Naive B cell (primary cell): ENCODE data around the gene KATNB1. TPM values are rescaled to one million over a fixed set of nuclear protein-coding genes. Genes with fewer than 3 reads are reported as not detected.

Source experiments
- ATAC-seq, 2 donors: fragments of 150-1000 bp; cut with Tn5 transposase; 2 replicates each; pipeline ENCODE4 v1.10.0; 2021; ENCODE audit warnings: low read depth in 2 of 2, mild to moderate bottlenecking in 2 of 2, moderate library complexity in 2 of 2
- DNase-seq: peaks from one replicate; pipeline ENCODE4 v3.0.0; 2022
- H3K27ac Mint-ChIP-seq, 6 donors: one replicate each; pipeline ENCODE4 v1.8.0; 2020 to 2022; ENCODE audit warnings: mild to moderate bottlenecking in 6 of 6, mixed read lengths in 6 of 6, moderate library complexity in 5 of 6, inconsistent platforms in 2 of 6
- H3K27me3 Mint-ChIP-seq, 3 donors: one replicate each; pipeline ENCODE4 v1.8.0; 2021 to 2022; ENCODE audit warnings: mixed read lengths in 3 of 3, mild to moderate bottlenecking in 1 of 3
- H3K36me3 Mint-ChIP-seq, 2 donors: one replicate each; pipeline ENCODE4 v1.8.0; 2020 to 2022; ENCODE audit warnings: mixed read lengths in 2 of 2, inconsistent platforms in 1 of 2, mild to moderate bottlenecking in 1 of 2
- H3K4me1 Mint-ChIP-seq, 3 donors: one replicate each; pipeline ENCODE4 v1.8.0; 2020 to 2022; ENCODE audit warnings: mixed read lengths in 3 of 3, inconsistent platforms in 1 of 3, mild to moderate bottlenecking in 1 of 3, moderate library complexity in 1 of 3
- H3K4me3 Mint-ChIP-seq, 8 donors: one replicate each; pipeline ENCODE4 v1.8.0; 2020 to 2022; ENCODE audit warnings: mild to moderate bottlenecking in 8 of 8, mixed read lengths in 8 of 8, moderate library complexity in 8 of 8, inconsistent platforms in 2 of 8
- H3K9me3 Mint-ChIP-seq, 7 donors: one replicate each; pipeline ENCODE4 v1.8.0; 2020 to 2022; ENCODE audit warnings: mixed read lengths in 7 of 7, mild to moderate bottlenecking in 5 of 7, inconsistent platforms in 2 of 7, moderate library complexity in 1 of 7
- polyA plus RNA-seq, 6 donors: library from polyadenylated mRNA; unstranded; fragments of 300-500 nt; fragmentation: Illumina TruSeq; gene quantifications; one replicate each; pipeline ENCODE4 v1.2.3, GENCODE V29; 2021; ENCODE audit warnings: low read depth in 6 of 6

The KATNB1 gene, protein sequence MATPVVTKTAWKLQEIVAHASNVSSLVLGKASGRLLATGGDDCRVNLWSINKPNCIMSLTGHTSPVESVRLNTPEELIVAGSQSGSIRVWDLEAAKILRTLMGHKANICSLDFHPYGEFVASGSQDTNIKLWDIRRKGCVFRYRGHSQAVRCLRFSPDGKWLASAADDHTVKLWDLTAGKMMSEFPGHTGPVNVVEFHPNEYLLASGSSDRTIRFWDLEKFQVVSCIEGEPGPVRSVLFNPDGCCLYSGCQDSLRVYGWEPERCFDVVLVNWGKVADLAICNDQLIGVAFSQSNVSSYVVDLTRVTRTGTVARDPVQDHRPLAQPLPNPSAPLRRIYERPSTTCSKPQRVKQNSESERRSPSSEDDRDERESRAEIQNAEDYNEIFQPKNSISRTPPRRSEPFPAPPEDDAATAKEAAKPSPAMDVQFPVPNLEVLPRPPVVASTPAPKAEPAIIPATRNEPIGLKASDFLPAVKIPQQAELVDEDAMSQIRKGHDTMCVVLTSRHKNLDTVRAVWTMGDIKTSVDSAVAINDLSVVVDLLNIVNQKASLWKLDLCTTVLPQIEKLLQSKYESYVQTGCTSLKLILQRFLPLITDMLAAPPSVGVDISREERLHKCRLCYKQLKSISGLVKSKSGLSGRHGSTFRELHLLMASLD
- 10 to 100 TPM in 3 of 6 donors, 1 to 10 TPM in 3; 6.1 to 27.2 (median 10.0) TPM for polyA plus RNA-seq

DNA sequence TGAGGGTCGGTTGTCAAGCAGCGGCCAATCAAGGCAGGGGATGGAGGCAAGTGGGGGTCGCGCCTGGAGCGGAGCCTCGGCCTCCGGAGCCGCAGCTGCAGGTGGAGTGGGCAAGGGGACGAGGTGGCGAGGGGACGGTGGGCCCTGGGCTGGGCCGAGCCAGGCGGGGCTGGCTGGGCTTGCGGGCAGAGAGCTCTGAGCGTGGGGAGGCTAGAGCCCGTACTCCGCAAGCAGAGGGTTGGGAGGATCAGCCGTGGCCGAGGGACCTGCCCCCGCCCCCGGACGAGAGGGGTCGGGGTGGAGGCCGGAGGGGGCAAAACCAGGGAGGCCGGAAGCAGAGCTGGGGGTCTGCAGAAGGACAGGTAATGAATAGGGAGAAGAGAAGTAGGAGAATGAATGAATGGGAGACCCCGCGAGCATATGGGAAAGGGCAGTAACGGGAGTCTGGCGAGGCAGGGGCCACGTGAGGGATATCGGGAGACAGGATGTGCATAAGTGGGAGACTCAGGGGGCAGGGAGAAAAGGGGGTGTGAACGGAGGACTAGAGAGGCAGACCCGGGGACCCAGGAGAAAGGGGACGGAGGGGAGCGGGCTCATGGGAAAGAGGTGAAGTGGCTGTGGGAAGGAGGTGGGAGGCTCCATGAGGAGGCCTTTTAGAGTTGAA, at the start of gene KATNB1:
KATNB1 (plus strand) TSS at position 16 of the 664 bp plus-strand sequence. CDS start 1,474 bp downstream, outside the sequence.
- ATAC-seq = peak; percentile 20 to 22
- Mint-ChIP-seq H3K4me3 (peak within 1 kb of the TSS; percentile 90 to 100 (median 98)), H3K27me3 (no peaks in the 10 kb centered on the region), H3K4me1 (peaks cover 14 to 39% (median 16%) of the 10 kb centered on the region in 3 donors), H3K9me3 (peaks cover 0 to 1% (median 0%) of the 10 kb centered on the region in 7 donors), H3K36me3 (no peaks in the 10 kb centered on the region), H3K27ac (peak within 1 kb of the TSS; percentile 82 to 96 (median 93))
- DNase-seq = no peak

DNA sequence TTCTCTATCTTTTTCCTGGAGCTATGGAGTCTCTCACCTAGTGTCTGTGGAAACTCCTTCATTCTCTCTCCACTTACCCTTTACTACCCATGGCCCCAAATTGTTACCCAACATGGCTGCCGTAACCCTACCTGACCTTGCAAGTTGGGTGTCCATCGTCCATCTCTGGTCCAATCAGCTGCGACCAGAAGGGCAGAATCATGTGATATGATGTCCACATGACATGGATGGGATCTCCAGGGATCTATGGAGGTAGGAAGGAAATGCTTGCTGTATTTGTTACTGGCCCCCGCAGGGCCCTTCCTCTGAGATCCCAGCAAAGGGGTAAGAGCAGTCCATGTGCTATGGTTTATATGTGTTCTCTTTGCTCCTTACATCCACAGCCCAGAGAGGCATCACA, 49.0 kb upstream of the KATNB1 start:
- H3K27ac Mint-ChIP-seq = peak overlapping the region in 1 of 6 donors; percentile 14
- DNase-seq (no peak), ATAC-seq (no peak)
- H3K4me1 Mint-ChIP-seq = peaks cover 17 to 30% (median 19%) of the 10 kb centered on the region in 3 donors
- H3K27me3 Mint-ChIP-seq = no peaks in the 10 kb centered on the region
- no peak overlapping the region for H3K4me3 Mint-ChIP-seq
- H3K9me3 Mint-ChIP-seq = no peaks in the 10 kb centered on the region
- H3K36me3 Mint-ChIP-seq = no peaks in the 10 kb centered on the region

GRCh38 chr16:57687363-57687929, 48.1 kb upstream of the KATNB1 start:
- ATAC-seq = no peak
- no peak for DNase-seq

DNA sequence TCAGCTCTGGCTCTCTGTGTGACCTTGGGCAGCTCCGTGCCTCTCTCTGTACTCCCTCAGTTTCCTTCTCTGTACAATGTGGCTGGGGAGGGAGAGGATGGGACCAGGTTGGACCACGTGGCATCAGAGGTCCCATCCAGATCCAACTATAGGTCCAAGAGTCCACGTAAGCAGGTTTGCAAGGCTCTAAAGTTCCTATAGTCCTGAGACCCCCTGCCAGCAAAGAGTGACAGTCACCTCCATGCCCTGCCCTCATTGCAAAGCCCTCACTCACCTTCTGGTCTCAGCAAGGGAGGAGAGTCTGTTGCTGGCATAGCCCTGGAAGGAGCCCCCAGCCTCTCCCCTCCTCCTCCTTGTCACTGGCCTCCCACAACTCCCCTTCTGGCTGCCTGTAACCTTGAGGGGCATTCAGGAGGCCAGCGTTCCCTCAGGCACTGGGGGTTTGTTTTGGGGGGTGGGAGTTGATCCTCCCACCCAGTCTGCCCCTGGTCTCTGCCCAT, 47.0 kb upstream of the KATNB1 start:
- H3K4me3 Mint-ChIP-seq = no peak overlapping the region
- H3K27me3 Mint-ChIP-seq = no peaks in the 10 kb centered on the region
- peaks cover 17 to 33% (median 23%) of the 10 kb centered on the region in 3 donors for H3K4me1 Mint-ChIP-seq
- DNase-seq (no peak), ATAC-seq (no peak)
- peak overlapping the region in 5 of 6 donors; percentile 76 to 97 (median 93) for H3K27ac Mint-ChIP-seq
- H3K9me3 Mint-ChIP-seq = no peaks in the 10 kb centered on the region
- H3K36me3 Mint-ChIP-seq = no peaks in the 10 kb centered on the region

More at GRCh38 chr16:57687363-57687929, 48.1 kb upstream of the KATNB1 start:
- H3K4me3 Mint-ChIP-seq = no peak overlapping the region
- no peaks in the 10 kb centered on the region for H3K36me3 Mint-ChIP-seq
- no peaks in the 10 kb centered on the region for H3K9me3 Mint-ChIP-seq
- H3K4me1 Mint-ChIP-seq = peaks cover 17 to 33% (median 23%) of the 10 kb centered on the region in 3 donors
- H3K27me3 Mint-ChIP-seq = no peaks in the 10 kb centered on the region
- H3K27ac Mint-ChIP-seq = peak overlapping the region; percentile 76 to 97 (median 90)

DNA sequence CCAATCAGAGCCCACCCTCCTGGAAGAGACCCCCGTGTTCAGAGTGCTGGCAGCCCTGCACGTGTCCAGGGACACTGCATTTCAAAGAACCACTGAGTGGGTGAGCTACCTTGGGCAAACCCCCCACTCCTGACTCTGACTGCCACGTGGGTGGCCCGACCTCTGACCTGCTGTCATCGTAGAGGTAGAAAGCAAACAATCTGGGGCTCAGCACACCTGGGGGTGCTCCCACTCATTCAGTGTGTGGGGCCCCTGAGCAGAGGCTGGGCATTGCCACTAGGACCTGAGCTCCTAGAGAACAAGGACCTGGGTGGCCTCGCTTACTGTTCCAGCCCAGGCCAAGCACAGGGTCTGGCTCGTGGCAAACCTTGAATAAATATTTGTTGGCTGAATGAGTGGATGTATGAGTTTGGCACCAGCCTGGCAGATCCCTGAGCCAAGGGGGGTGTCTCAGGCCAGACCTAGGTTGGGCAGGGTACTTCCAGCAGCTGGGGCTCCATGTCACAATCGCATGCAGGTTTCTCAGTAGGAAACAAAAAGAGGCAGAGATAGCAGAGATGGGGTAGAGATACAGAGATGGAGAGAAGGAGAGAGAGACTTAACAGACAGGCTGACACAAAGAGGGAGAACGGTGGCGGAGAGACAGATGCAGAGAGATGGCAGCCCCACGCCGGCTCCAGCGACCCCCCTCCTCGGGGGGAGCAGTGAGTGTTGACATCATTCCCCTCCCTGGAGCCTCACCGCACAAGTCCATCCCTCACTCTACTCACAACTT, 46.4 kb upstream of the KATNB1 start:
- Mint-ChIP-seq H3K4me1 (peaks cover 17 to 33% (median 23%) of the 10 kb centered on the region in 3 donors), H3K9me3 (no peaks in the 10 kb centered on the region), H3K4me3 (peak overlapping the region in 7 of 8 donors; percentile 56 to 87 (median 69)), H3K36me3 (no peaks in the 10 kb centered on the region), H3K27me3 (no peaks in the 10 kb centered on the region), H3K27ac (peak overlapping the region; percentile 80 to 98 (median 96))
- ATAC-seq = no peak
- no peak for DNase-seq

DNA sequence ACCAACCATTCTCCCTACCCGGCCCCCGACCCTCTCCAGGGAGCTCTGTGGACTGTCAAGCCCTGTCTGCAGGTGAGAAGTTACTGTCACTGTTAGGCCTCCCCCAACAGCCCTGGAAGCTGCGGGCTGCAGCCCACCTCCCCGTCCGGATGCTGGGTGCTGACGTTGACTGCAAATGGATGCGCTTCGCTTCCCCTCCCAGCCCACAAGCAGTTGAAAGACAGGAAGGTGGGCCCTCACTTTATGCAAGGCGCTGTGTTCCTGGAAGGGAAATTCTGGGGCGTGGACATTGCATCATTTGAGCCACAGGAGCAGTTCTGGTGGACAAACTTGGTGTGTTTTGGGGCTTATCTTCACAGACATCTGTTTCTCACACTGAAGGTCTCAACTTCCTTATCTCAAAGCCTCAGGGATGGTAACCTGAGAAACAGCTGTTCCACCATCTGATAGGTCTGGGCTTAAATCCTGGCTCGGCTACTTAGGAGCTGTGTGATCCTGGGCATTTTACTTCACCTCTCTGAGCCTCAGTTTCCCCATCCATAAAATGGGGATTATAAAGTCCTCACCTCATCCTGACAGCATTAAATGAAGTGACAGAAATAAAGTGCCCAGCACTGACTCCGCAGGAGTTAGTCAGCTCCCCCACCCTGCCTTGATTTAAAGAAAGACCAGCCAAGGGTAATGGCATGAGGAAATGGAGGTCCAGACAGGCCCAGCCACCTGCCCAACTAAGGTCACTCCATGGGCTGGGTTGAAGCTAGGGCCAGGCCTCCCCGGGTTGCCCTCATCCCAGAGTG, 45.6 kb upstream of the KATNB1 start:
- Mint-ChIP-seq H3K27ac (peak overlapping the region; percentile 80 to 98 (median 96)), H3K9me3 (no peaks in the 10 kb centered on the region), H3K4me3 (peak overlapping the region; percentile 43 to 87 (median 67)), H3K36me3 (no peaks in the 10 kb centered on the region), H3K27me3 (no peaks in the 10 kb centered on the region), H3K4me1 (peaks cover 22 to 41% (median 28%) of the 10 kb centered on the region in 3 donors)
- ATAC-seq = peak; percentile 88 to 90
- DNase-seq = peak; percentile 79

DNA sequence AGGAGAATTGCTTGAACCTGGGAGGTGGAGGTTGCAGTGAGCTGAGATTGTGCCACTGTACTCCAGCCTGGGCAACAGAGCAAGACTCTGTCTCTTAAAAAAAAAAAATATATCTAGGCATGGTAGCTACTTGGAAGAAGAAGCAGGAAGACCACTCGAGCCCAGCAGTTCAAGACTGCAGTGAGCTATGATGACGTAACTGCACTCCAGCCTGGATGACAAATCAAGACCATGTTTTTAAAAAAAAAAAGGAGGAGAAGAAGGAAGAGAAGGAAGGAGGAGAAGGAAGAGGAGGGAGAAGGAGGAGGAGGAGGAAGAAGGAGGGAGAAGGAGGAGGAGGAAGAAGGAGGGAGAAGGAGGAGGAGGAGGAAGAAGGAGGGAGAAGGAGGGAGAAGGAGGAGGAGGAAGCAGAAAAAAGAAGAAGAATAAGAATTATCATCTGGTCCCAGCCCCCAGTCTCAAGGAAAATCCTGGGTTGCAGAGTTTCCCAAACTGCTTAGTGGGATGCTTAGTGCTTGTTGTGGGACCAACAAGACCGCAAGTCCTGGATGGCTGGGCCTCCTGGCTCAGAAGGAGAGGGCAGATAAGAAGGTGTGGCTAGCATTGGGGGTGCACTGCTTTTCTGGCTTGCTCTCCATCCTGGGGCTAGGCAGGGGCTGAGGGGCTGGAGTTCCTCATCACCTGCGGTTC, 44.6 kb upstream of the KATNB1 start:
- peaks cover 28 to 47% (median 35%) of the 10 kb centered on the region in 3 donors for H3K4me1 Mint-ChIP-seq
- DNase-seq = no peak
- no peak for ATAC-seq
- no peaks in the 10 kb centered on the region for H3K36me3 Mint-ChIP-seq
- H3K27me3 Mint-ChIP-seq = no peaks in the 10 kb centered on the region
- H3K27ac Mint-ChIP-seq = peak overlapping the region; percentile 54 to 98 (median 86)
- H3K4me3 Mint-ChIP-seq = peak overlapping the region in 6 of 8 donors; percentile 43 to 77 (median 60)
- no peaks in the 10 kb centered on the region for H3K9me3 Mint-ChIP-seq

- H3K27me3 Mint-ChIP-seq = no peaks in the 10 kb centered on the region
- no peaks in the 10 kb centered on the region for H3K9me3 Mint-ChIP-seq
- no peak for ATAC-seq
These were observed 42.9 kb upstream of the KATNB1 start for GRCh38 chr16:57692636-57693035.

GRCh38 chr16:57693550-57693949, 42.0 kb upstream of the KATNB1 start:
- Mint-ChIP-seq H3K4me3 (peak overlapping the region in 3 of 8 donors; percentile 42 to 51 (median 47)), H3K4me1 (peaks cover 28 to 47% (median 35%) of the 10 kb centered on the region in 3 donors), H3K9me3 (no peaks in the 10 kb centered on the region), H3K27ac (peak overlapping the region in 1 of 6 donors; percentile 94), H3K36me3 (no peaks in the 10 kb centered on the region), H3K27me3 (no peaks in the 10 kb centered on the region)
- DNase-seq = no peak
- ATAC-seq = no peak

More at GRCh38 chr16:57692636-57693035, 42.9 kb upstream of the KATNB1 start:
- H3K4me3 Mint-ChIP-seq = peak overlapping the region in 2 of 8 donors; percentile 9 to 60
- H3K27ac Mint-ChIP-seq = peak overlapping the region in 3 of 6 donors; percentile 42 to 74 (median 52)
- H3K4me1 Mint-ChIP-seq = peaks cover 28 to 47% (median 35%) of the 10 kb centered on the region in 3 donors
- DNase-seq = no peak
- no peaks in the 10 kb centered on the region for H3K36me3 Mint-ChIP-seq

DNA sequence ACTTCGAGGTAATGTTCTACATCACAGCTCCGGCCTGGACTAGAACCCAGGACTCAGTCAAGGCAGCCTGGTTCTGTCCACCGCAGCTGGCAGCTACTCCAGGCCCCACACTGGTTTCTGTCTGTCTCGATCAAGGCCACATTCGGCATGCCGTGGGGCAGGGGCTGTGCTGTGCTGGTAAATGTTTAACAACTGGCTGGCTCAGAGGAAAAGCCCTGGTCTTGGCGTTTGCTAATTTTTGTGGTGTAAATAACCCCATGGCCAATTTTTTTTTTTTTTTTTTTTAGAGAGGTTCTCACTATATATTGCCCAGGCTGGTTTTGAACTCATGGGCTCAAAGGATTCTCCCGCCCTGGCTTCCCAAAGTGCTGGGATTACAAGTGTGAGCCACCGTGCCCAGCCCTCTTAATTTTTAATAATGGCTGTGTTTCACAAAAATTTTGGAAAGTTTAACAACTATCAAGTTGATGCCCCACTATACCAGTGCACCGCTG, 41.3 kb upstream of the KATNB1 start:
- no peaks in the 10 kb centered on the region for H3K9me3 Mint-ChIP-seq
- H3K4me3 Mint-ChIP-seq = peak overlapping the region in 7 of 8 donors; percentile 75 to 94 (median 85)
- no peaks in the 10 kb centered on the region for H3K27me3 Mint-ChIP-seq

More for the DNA sequence above, 41.3 kb upstream of the KATNB1 start:
- no peak for ATAC-seq
- no peak for DNase-seq
- peaks cover 26 to 40% (median 30%) of the 10 kb centered on the region in 3 donors for H3K4me1 Mint-ChIP-seq
- H3K27ac Mint-ChIP-seq = peak overlapping the region in 5 of 6 donors; percentile 22 to 98 (median 88)
- no peaks in the 10 kb centered on the region for H3K36me3 Mint-ChIP-seq
